ENCODE measurements around the gene TSPYL4. TPM values are rescaled to one million over a fixed set of nuclear protein-coding genes. Genes with fewer than 3 reads are reported as not detected.

Gene TSPYL4
- total RNA-seq, 4 donors from 2014 or later, result 9.5 to 17.6 (median 15.7) TPM

DNA sequence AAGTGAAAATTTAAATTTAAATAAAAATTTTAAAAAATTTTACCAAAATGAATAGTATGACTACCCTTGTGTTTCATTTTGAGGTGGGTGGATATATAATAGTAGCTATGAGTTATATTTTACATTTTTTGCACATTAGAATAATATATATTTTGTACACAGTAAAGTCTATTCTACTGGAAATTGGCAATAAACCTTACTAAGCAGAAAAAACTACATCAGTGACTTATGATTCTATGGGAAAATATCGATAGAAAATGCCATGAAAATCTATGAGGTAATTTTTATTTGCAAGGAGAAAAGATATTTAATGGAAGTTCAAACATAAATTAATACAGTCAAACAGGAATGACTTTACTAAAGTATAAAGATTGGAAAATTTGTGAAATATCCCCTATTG is 2.8 kb upstream of the TSPYL4 start:
- no peak overlapping the region for H3K4me3 ChIP-seq (ENCODE audit: low read depth, poor library complexity, severe bottlenecking)
- DNase-seq (ENCODE audit: low spot score in 2 of 2), result no peak
- 92 to 93% methylated on average over 1 of the region's 1 CpG for WGBS, 2 donors
- no peak for TF ChIP-seq POLR2A (IDR thresholded peaks at IDR 0.05)
- TF ChIP-seq, protein P1, sequence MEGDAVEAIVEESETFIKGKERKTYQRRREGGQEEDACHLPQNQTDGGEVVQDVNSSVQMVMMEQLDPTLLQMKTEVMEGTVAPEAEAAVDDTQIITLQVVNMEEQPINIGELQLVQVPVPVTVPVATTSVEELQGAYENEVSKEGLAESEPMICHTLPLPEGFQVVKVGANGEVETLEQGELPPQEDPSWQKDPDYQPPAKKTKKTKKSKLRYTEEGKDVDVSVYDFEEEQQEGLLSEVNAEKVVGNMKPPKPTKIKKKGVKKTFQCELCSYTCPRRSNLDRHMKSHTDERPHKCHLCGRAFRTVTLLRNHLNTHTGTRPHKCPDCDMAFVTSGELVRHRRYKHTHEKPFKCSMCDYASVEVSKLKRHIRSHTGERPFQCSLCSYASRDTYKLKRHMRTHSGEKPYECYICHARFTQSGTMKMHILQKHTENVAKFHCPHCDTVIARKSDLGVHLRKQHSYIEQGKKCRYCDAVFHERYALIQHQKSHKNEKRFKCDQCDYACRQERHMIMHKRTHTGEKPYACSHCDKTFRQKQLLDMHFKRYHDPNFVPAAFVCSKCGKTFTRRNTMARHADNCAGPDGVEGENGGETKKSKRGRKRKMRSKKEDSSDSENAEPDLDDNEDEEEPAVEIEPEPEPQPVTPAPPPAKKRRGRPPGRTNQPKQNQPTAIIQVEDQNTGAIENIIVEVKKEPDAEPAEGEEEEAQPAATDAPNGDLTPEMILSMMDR (IDR thresholded peaks at IDR 0.05), result no peak
- intact Hi-C loops (cut with DNase I; ENCODE audit: low total_unique reads), result no loop called here

DNA sequence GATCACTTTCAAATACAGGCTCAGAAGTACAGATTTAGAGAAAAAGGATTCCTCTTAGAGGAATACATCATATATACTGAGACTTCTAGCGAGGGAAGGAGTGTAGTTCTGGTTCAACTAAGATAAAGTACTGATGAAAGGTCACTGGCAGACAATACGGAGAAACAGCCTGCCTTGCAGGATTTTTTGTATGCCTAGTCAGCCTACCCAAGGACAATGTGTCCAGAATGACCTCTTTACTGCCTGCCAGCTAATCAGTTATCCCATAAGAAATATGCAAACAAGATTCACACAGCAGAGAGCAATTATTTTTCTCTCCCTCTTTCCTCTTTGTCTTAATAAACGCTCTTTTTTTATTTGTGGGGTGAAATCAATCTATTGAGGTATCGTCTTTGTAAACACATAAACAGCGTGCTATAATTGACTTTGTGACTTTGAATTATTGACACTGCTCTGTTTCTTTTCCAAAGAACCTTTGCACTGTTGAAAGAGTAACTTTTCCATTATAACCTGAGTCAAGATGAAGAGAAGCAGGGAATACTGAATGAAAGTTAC is 1.4 kb upstream of the TSPYL4 start:
- intact Hi-C loops (cut with DNase I; ENCODE audit: low total_unique reads), result no loop called here
- TF ChIP-seq, protein P1 (IDR thresholded peaks at IDR 0.05), result no peak
- TF ChIP-seq POLR2A (IDR thresholded peaks at IDR 0.05), result no peak
- H3K4me3 ChIP-seq (ENCODE audit: low read depth, poor library complexity, severe bottlenecking), result no peak overlapping the region
- 47 to 61% methylated on average over 5 of the region's 5 CpGs for WGBS, 2 donors
- DNase-seq (ENCODE audit: low spot score in 2 of 2), result no peak

DNA sequence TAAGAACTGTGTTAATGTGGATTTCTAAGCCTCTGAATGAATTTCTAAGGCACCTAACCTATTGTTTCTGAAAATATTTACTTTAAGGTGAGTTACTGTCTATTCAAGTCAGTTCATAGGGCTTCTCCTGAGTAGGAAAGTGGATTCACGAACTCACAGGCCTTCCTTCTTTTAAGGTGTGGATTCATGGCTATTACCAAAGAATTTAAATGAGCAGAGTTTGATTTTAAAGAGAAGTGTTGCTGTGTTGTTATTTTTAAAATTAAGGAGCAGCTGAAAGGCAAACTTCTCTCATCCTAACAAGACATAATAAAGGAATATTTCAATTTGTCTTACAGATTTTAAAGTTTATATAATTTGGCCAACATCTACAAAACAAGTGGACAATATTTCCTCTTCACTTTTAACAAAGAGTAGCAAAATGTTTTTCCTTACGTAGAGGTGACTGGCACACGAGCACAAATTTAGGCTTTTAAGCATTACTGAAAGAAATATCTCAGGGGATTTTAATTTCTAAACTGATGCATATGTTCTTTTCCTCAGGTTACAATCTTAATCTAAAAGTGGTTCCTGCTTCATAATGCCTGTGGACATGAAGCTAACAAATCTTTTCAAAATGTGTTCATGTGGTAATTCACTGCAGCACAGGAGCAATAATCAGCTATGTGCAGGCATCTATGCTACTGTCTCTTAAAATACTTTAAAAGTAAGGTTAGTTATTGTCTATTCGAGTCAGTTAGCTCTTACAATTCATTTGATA is 602 bp upstream of the TSPYL4 start:
- no peak for TF ChIP-seq POLR2A (IDR thresholded peaks at IDR 0.05)
- TF ChIP-seq, protein P1 (IDR thresholded peaks at IDR 0.05), result no peak
- WGBS, 2 donors, result 8 to 10% methylated on average over 4 of the region's 4 CpGs
- H3K4me3 ChIP-seq (ENCODE audit: low read depth, poor library complexity, severe bottlenecking), result peak overlapping the region; percentile 99
- DNase-seq (ENCODE audit: low spot score in 2 of 2), result no peak
- intact Hi-C loops (cut with DNase I; ENCODE audit: low total_unique reads), result no loop called here

DNA sequence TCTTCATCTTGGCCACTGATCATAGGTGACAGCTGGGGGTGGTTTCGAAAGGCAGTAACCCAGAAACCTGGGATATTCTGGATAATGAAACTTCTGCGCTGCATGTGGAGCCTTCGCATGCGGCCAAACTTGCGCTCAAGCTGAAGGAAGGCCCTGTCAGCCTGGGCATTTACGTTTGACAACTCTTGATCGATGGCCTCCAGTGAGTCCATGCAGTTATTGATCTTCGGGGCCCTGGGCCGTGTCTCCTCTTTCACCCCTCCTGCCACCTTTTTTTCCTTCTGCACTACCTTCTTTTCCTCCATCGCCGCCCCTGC is 729 bp downstream of the TSPYL4 start:
- TF ChIP-seq, protein P1 (IDR thresholded peaks at IDR 0.05), result no peak
- no peak for TF ChIP-seq POLR2A (IDR thresholded peaks at IDR 0.05)
- 33 to 34% methylated on average over 11 of the region's 11 CpGs for WGBS, 2 donors
- intact Hi-C loops (cut with DNase I; ENCODE audit: low total_unique reads), result no loop called here

DNA sequence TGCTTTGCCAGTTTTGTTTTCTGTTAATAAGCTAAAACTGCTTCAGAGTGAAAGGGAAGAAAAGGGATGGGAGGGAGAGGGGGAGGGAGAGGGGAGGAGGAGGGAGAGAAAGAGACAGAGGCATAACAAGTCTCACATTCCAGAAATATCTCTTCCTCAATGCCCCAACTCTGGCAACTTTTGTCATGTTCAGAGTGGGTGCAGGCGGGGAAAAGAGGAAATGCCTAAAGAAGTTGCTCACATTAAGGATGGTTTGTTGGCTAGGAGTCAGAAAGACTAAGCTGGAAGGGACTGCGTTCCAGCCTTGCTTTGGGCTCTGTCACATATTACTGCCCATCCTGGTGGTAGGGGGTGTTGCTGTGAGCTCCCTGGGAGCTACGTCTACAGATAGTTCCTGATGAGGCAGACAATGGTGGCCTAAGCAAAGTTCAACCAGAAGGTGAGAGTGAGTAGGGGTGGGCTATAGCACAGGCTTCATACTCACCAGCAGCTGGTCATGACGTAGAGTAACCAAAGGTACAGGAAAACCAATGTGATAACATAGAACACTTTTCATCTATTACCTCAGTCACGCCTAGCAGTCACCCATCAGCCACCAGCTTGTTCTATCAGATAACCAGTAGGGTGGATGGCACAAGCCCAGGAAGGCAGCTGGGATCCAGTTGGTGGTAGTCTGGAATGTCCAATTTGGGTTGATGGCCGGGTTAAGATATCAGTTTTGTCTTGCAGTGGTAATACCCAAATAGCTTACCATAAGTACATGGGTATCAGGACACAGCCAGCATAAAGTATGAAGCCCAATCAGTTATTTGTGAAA is 2.1 kb downstream of the TSPYL4 start:
- TF ChIP-seq, protein P1 (IDR thresholded peaks at IDR 0.05), result no peak
- no peak for TF ChIP-seq POLR2A (IDR thresholded peaks at IDR 0.05)
- WGBS, 2 donors, result 68 to 82% methylated on average over 6 of the region's 6 CpGs
- no peak for DNase-seq (ENCODE audit: low spot score in 2 of 2)
- intact Hi-C loops (cut with DNase I; ENCODE audit: low total_unique reads), result no loop called here
- no peak overlapping the region for H3K4me3 ChIP-seq (ENCODE audit: low read depth, poor library complexity, severe bottlenecking)

More for the DNA sequence above, 729 bp downstream of the TSPYL4 start:
- no peak for DNase-seq (ENCODE audit: low spot score in 2 of 2)
- H3K4me3 ChIP-seq (ENCODE audit: low read depth, poor library complexity, severe bottlenecking), result peak overlapping the region; percentile 99

Measured in lower leg skin (tissue), 4 donors.